Stimulated activated naive B cell treated with anti-CD40 and anti-IgM and Interleukin-4, amounts not matched to agents 10 μg/mL and 1 μg/mL and 100 μg/mL, for 72 hours (primary cell): ENCODE measurements around the gene SRRM3.
"Not testable (repeated sequence)": the region's sequence is repeated elsewhere in the genome, so short reads cannot be mapped to it uniquely, and the experiment has no call there.

Source experiments
- ATAC-seq, 2 donors: fragments of 150-1000 bp; cut with Tn5 transposase; replicated peaks; 2 replicates each; pipeline ENCODE4 v1.10.0; 2021; ENCODE audit warnings: moderate library complexity in 1 of 2
- DNase-seq: peaks from one replicate; pipeline ENCODE4 v3.0.0; 2021
- H3K27ac Mint-ChIP-seq: one replicate; pipeline ENCODE4 v1.8.0; 2022; ENCODE audit warnings: mild to moderate bottlenecking, mixed read lengths
- H3K27me3 Mint-ChIP-seq, 2 donors: one replicate each; pipeline ENCODE4 v1.8.0; 2022; ENCODE audit warnings: mixed read lengths in 2 of 2
- H3K36me3 Mint-ChIP-seq, 2 donors: one replicate each; pipeline ENCODE4 v1.8.0; 2022; ENCODE audit warnings: mixed read lengths in 2 of 2, mild to moderate bottlenecking in 1 of 2
- H3K4me1 Mint-ChIP-seq, 2 donors: one replicate each; pipeline ENCODE4 v1.8.0; 2022; ENCODE audit warnings: mixed read lengths in 2 of 2, mild to moderate bottlenecking in 1 of 2
- H3K4me3 Mint-ChIP-seq, 2 donors: one replicate each; pipeline ENCODE4 v1.8.0; 2022; ENCODE audit warnings: mild to moderate bottlenecking in 2 of 2, mixed read lengths in 2 of 2, moderate library complexity in 1 of 2
- H3K9me3 Mint-ChIP-seq, 2 donors: one replicate each; pipeline ENCODE4 v1.8.0; 2022; ENCODE audit warnings: mixed read lengths in 2 of 2, mild to moderate bottlenecking in 1 of 2

Gene SRRM3

DNA sequence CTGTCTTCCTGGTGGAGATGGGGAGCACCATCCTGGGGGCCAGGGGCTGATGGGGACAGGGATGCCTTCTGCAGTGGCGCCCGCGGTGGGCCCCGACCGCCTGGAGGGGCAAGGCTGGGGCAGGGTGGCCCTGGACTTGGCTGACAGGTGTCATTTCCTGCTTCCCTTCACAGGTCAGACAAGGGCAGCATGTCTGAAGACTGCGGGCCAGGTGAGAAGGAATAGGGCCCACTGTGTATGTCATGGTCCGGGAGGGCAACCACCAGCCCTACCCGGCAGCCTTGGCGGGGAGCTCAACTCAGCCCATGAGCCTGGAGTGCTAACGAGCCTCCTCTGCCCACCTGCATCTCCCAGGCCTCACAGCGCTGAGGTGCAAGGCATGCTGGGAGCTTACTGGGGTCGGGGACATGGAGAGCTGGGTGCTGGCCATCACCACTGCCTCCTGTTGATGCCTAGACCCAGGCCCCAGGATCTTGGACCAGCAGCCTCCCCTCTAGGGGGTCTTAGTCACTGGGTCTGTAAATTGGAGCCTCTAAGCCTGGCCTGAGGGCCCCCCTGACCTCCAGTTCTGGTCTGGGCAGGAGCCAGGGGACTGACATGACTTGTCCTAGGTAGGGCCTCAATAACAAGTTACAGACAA lies 28.0 kb upstream of the SRRM3 start:
- Mint-ChIP-seq H3K27ac (no peak overlapping the region), H3K27me3 (peaks cover 0 to under 1% of the 10 kb centered on the region in 2 donors), H3K4me1 (peaks cover 6 to 7% of the 10 kb centered on the region in 2 donors), H3K4me3 (no peak overlapping the region), H3K36me3 (no peaks in the 10 kb centered on the region), H3K9me3 (no peaks in the 10 kb centered on the region)
- DNase-seq (no peak), ATAC-seq (no peak)

DNA sequence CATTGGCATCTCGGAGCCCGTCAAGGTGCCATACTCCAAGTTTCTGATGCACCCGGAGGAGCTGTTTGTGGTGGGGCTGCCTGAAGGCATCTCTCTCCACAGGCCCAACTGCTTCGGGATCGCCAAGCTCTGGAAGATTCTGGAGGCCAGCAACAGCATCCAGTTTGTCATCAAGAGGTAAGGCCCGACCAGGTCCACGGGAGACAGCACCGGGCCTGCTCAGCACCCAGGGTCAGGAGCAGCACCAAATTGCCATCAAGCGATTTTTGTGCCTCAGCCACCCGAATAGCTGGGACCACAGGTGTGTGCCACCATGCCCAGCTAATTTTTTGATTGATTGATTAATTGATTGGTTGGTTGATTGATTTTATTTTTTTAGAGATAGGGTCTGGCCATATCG lies 24.7 kb upstream of the SRRM3 start:
- H3K4me3 Mint-ChIP-seq, H3K27ac Mint-ChIP-seq, H3K36me3 Mint-ChIP-seq, H3K9me3 Mint-ChIP-seq, DNase-seq, H3K27me3 Mint-ChIP-seq, H3K4me1 Mint-ChIP-seq, ATAC-seq: not testable (repeated sequence)

- Mint-ChIP-seq H3K27ac (no peak overlapping the region), H3K4me3 (no peak overlapping the region), H3K27me3 (peaks cover 5 to 9% of the 10 kb centered on the region in 2 donors), H3K4me1 (peaks cover 5 to 6% of the 10 kb centered on the region in 2 donors), H3K36me3 (no peaks in the 10 kb centered on the region), H3K9me3 (no peaks in the 10 kb centered on the region)
- DNase-seq (no peak), ATAC-seq (no peak)
Measured at GRCh38 chr7:76179686-76180085, 22.0 kb upstream of the SRRM3 start.

DNA sequence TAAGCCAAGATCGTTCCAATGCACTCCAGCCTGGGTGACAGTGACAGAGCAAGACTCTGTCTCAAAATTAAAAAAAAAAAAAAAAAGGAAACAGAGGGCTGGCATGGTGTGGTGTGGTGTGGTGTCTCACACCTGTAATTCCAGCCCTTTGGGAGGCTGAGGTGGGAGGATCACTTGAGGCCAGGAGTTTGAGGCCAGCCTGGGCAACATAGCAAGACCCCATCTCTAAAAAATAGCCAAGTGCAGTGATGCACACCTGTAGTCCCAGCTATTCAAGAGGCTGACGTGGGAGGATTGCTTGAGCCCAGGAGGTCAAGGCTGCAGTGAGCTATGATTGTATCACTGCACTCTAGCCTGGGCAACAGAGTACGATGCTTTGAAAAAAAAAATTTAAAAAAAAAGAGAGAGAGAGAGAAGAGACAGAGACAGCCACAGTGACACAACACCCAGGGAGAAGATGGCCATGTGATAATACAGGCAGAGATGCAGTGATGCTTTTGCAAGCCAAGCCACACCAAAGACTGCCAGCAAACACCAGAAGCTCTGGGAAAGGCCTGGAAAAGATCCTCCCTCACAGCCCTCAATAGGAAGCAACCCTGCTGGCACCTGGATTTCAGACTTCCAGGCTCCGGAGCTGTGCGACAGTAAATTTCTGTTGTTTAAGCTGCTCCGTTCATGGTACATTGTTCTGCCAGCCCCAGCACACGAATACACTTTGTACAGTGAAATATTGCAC lies 19.3 kb upstream of the SRRM3 start:
- no peaks in the 10 kb centered on the region for H3K9me3 Mint-ChIP-seq

GRCh38 chr7:76185187-76185896 lies 16.4 kb upstream of the SRRM3 start:
- ATAC-seq (no peak), DNase-seq (no peak)
- peak overlapping the region; percentile 70 for H3K27ac Mint-ChIP-seq
- H3K9me3 Mint-ChIP-seq, result no peaks in the 10 kb centered on the region
- peaks cover 18 to 25% of the 10 kb centered on the region in 2 donors for H3K27me3 Mint-ChIP-seq
- H3K4me3 Mint-ChIP-seq, result no peak overlapping the region
- no peaks in the 10 kb centered on the region for H3K36me3 Mint-ChIP-seq
- peaks cover 0 to 1% of the 10 kb centered on the region in 2 donors for H3K4me1 Mint-ChIP-seq

More for the DNA sequence above, 19.3 kb upstream of the SRRM3 start:
- DNase-seq (no peak), ATAC-seq (no peak)
- H3K27me3 Mint-ChIP-seq, result peaks cover 16 to 24% of the 10 kb centered on the region in 2 donors
- peaks cover 6% of the 10 kb centered on the region in 2 donors for H3K4me1 Mint-ChIP-seq
- H3K27ac Mint-ChIP-seq, result no peak overlapping the region
- H3K36me3 Mint-ChIP-seq, result no peaks in the 10 kb centered on the region
- H3K4me3 Mint-ChIP-seq, result no peak overlapping the region

GRCh38 chr7:76187272-76187671 lies 14.4 kb upstream of the SRRM3 start:
- ATAC-seq (no peak), DNase-seq (no peak)
- peaks cover 0 to 1% of the 10 kb centered on the region in 2 donors for H3K4me1 Mint-ChIP-seq
- no peak overlapping the region for H3K4me3 Mint-ChIP-seq
- no peak overlapping the region for H3K27ac Mint-ChIP-seq
- H3K9me3 Mint-ChIP-seq, result peaks cover 3 to 6% of the 10 kb centered on the region in 2 donors
- no peaks in the 10 kb centered on the region for H3K36me3 Mint-ChIP-seq
- peaks cover 18 to 27% of the 10 kb centered on the region in 2 donors for H3K27me3 Mint-ChIP-seq

DNA sequence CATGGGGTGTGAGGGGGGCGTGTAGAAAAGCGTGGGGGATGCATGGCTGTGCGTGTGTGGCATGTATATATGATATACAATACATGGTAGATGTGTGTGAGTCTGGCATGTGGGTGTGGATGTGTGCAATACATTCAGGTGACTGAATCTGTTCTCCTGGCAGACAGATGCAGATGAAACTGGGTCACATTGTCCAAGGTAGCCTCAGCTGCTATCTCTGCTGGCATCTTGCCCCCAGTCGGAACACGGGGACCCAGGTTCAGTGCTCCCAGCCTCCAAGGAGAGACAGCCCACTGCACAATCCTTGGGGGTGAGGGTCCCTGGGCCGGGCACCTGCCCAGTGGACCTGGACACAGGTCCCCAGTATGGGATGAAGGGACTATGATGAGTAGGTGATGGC lies 12.4 kb upstream of the SRRM3 start:
- Mint-ChIP-seq H3K9me3 (peaks cover 3 to 6% of the 10 kb centered on the region in 2 donors), H3K4me3 (no peak overlapping the region), H3K27ac (no peak overlapping the region), H3K4me1 (peaks cover 0 to 1% of the 10 kb centered on the region in 2 donors), H3K27me3 (peaks cover 23 to 35% of the 10 kb centered on the region in 2 donors), H3K36me3 (peaks cover 2 to 3% of the 10 kb centered on the region in 2 donors)
- ATAC-seq, result no peak
- no peak for DNase-seq

DNA sequence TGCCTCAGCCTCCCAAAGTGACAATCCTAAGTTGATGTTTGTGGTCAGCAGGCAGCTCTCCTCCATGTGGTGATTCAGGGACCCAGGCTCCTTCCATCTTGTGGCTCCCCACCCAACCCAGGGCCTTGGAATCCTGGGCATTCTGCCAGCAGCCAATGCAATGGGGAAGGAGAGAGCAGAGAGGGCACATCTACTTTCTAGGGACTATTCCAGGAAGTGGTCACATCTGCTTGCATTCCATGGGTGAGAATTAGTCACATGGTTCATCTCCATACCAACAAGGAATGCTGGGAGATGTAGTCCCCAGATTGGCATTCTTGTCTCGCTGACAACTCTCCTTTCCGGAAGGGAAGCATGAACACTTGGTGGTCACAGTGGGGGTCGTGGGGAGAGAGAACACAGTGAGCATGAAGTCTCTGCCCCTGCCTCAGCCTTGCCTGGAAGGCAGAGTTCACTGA lies 9.9 kb upstream of the SRRM3 start:
- DNase-seq (no peak), ATAC-seq (peak in 1 of 2 donors; percentile 42)
- peaks cover 28 to 39% of the 10 kb centered on the region in 2 donors for H3K27me3 Mint-ChIP-seq

DNA sequence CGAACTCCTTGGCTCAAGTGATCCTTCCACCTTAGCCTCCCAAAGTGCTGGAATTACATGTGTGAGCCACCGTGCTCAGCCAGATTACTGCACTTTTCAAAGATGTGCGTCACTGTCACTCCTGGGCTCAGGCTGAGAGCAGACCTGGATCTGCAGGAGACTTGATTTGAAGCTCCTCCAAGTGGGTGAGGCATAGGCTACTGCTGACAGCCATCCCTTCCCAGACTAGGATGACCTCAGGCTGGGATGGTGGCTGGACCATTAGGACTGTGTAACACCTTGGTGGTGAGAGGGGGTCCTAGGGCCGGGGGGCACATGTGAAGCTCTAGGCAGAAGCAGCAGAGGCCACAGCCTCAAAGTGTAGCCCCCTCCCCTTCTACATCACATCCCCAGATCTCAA lies 8.2 kb upstream of the SRRM3 start:
- peaks cover 31 to 43% of the 10 kb centered on the region in 2 donors for H3K27me3 Mint-ChIP-seq
- ATAC-seq (no peak), DNase-seq (no peak)
- H3K4me1 Mint-ChIP-seq, result no peaks in the 10 kb centered on the region
- H3K36me3 Mint-ChIP-seq, result peaks cover 2 to 3% of the 10 kb centered on the region in 2 donors
- no peak overlapping the region for H3K27ac Mint-ChIP-seq
- H3K4me3 Mint-ChIP-seq, result no peak overlapping the region
- H3K9me3 Mint-ChIP-seq, result peaks cover 3 to 6% of the 10 kb centered on the region in 2 donors

More for the DNA sequence above, 9.9 kb upstream of the SRRM3 start:
- Mint-ChIP-seq H3K4me1 (peaks cover 0 to 1% of the 10 kb centered on the region in 2 donors), H3K4me3 (no peak overlapping the region), H3K27ac (peak overlapping the region; percentile 16), H3K9me3 (peaks cover 3 to 6% of the 10 kb centered on the region in 2 donors), H3K36me3 (peaks cover 2 to 3% of the 10 kb centered on the region in 2 donors)

GRCh38 chr7:76193883-76194282 lies 7.8 kb upstream of the SRRM3 start:
- no peak overlapping the region for H3K27ac Mint-ChIP-seq
- ATAC-seq (no peak), DNase-seq (no peak)
- peaks cover 2 to 3% of the 10 kb centered on the region in 2 donors for H3K36me3 Mint-ChIP-seq
- H3K9me3 Mint-ChIP-seq, result peaks cover 3 to 6% of the 10 kb centered on the region in 2 donors
- H3K27me3 Mint-ChIP-seq, result peaks cover 31 to 45% of the 10 kb centered on the region in 2 donors
- no peak overlapping the region for H3K4me3 Mint-ChIP-seq
- no peaks in the 10 kb centered on the region for H3K4me1 Mint-ChIP-seq

- Mint-ChIP-seq H3K27ac (no peak overlapping the region), H3K36me3 (peaks cover 2 to 3% of the 10 kb centered on the region in 2 donors)
- ATAC-seq, result no peak
Measured at GRCh38 chr7:76196786-76197185, 4.9 kb upstream of the SRRM3 start.

GRCh38 chr7:76198202-76198601 lies 3.5 kb upstream of the SRRM3 start:
- Mint-ChIP-seq H3K27me3 (peaks cover 49 to 70% of the 10 kb centered on the region in 2 donors), H3K9me3 (no peaks in the 10 kb centered on the region), H3K27ac (no peak overlapping the region), H3K4me1 (no peaks in the 10 kb centered on the region), H3K4me3 (no peak overlapping the region), H3K36me3 (peaks cover 2 to 3% of the 10 kb centered on the region in 2 donors)
- ATAC-seq (no peak), DNase-seq (no peak)

More at GRCh38 chr7:76196786-76197185, 4.9 kb upstream of the SRRM3 start:
- Mint-ChIP-seq H3K4me1 (no peaks in the 10 kb centered on the region), H3K27me3 (peaks cover 40 to 61% of the 10 kb centered on the region in 2 donors), H3K4me3 (no peak overlapping the region), H3K9me3 (peaks cover 1 to 4% of the 10 kb centered on the region in 2 donors)
- no peak for DNase-seq

DNA sequence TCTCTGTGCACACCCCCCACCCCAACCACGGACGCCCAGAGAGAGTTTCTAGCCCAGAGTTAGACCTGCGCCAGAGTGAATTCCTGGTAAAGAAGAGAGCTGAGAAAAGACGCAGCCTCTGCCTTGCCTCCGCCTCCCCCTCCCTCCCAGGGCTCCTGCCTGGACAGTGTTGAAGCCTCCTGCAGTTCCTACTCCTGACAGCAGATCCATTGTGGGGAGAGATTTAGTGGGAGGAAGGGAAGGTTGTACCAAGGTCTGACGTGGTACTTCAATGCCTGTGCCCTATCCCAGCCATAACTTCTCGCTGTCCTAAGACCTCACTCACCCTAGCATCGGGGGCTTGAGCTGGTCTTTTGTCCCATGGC lies 952 bp downstream of the SRRM3 start:
- Mint-ChIP-seq H3K4me1 (no peaks in the 10 kb centered on the region), H3K36me3 (no peaks in the 10 kb centered on the region), H3K9me3 (no peaks in the 10 kb centered on the region), H3K27ac (no peak overlapping the region), H3K4me3 (no peak overlapping the region), H3K27me3 (peaks cover 50 to 68% of the 10 kb centered on the region in 2 donors)
- DNase-seq, result no peak
- ATAC-seq, result no peak

GRCh38 chr7:76204147-76204546 lies 2.5 kb downstream of the SRRM3 start:
- H3K36me3 Mint-ChIP-seq, result no peaks in the 10 kb centered on the region
- DNase-seq, result no peak
- no peaks in the 10 kb centered on the region for H3K9me3 Mint-ChIP-seq
- no peak overlapping the region for H3K4me3 Mint-ChIP-seq
- peaks cover 46 to 70% of the 10 kb centered on the region in 2 donors for H3K27me3 Mint-ChIP-seq
- H3K27ac Mint-ChIP-seq, result no peak overlapping the region
- ATAC-seq, result no peak
- H3K4me1 Mint-ChIP-seq, result no peaks in the 10 kb centered on the region
